HepG2 (cell line): ENCODE results near the gene CDRT15. TPM values are rescaled to one million over a fixed set of nuclear protein-coding genes. Genes with fewer than 3 reads are reported as not detected.

Source experiments
- ATAC-seq: fragments of 200-7000 bp; cut with Tn5 transposase; 3 replicates; pipeline ENCODE4 v1.9.1; 2020; ENCODE audit warnings: mild to moderate bottlenecking, moderate library complexity
- BruUV-seq: library from RNA; stranded (reverse); fragments of 400-500 nt; replicated peaks from 2 replicates; lab custom pipeline; 2021; lab: Mats Ljungman, UMichigan
- CTCF ChIA-PET: fragments of 300-600 bp; formaldehyde crosslinking; extraction: SDS; loops from one replicate; lab custom pipeline; 2021; ENCODE audit warnings: low total read pairs, inconsistent platforms, low intra/inter-chr PET ratio; lab: Yijun Ruan, JAX
- POLR2A ChIA-PET: fragments of 350-600 bp; sonication (Branson Sonifier 250); formaldehyde crosslinking; loops from one replicate; lab custom pipeline; 2020; ENCODE audit warnings: antibody characterized with exemption, inconsistent platforms; lab: Yijun Ruan, JAX
- DNase-seq: peaks from one replicate; pipeline ENCODE4 v3.0.0-alpha.2; 2015; ENCODE audit warnings: low spot score
- FAIRE-seq: peaks from 3 replicates; lab custom pipeline; 2011; peaks lifted over from hg19 to GRCh38; lab: Jason Lieb, UNC
- H2AFZ ChIP-seq: one replicate; pipeline ENCODE4 v1.6.1; 2011; ENCODE audit warnings: low read length, inconsistent platforms
- H3K27ac ChIP-seq: fragments of 300-600 bp; 3 replicates; pipeline ENCODE4 v1.8.0; 2011; ENCODE audit warnings: mixed run types, mild to moderate bottlenecking, mixed read lengths, low read length, inconsistent platforms; ENCODE audit not compliant: insufficient read depth; ENCODE audit errors: extremely low read length
- H3K27me3 ChIP-seq, 2 experiments: fragments of 200-600 bp in 1 of 2; 2 replicates in 1 of 2; 3 replicates in 1 of 2; pipeline versions ENCODE4 v1.6.0 to v1.8.0; 2011; ENCODE audit warnings: low read length in 2 of 2, mild to moderate bottlenecking in 2 of 2, moderate library complexity in 2 of 2, inconsistent platforms in 1 of 2; ENCODE audit not compliant: insufficient read depth in 2 of 2, control insufficient read depth in 1 of 2
- H3K36me3 ChIP-seq, 2 experiments: fragments of 200-600 bp in 1 of 2; replicated peaks in 1 of 2; 2 replicates in 1 of 2; 3 replicates in 1 of 2; pipeline versions ENCODE4 v1.5.1 to v1.8.0; 2011; ENCODE audit warnings: low read length in 2 of 2, inconsistent platforms in 1 of 2; ENCODE audit not compliant: insufficient read depth in 2 of 2, control insufficient read depth in 1 of 2
- H3K4me1 ChIP-seq: 2 replicates; pipeline ENCODE4 v1.5.1; 2012; ENCODE audit warnings: low read length, inconsistent platforms; ENCODE audit not compliant: insufficient read depth
- H3K4me2 ChIP-seq: 2 replicates; pipeline ENCODE4 v1.6.0; 2011; ENCODE audit warnings: low read depth, low read length, inconsistent platforms
- H3K4me3 ChIP-seq, 3 experiments: fragments of 200-600 bp in 1 of 3; sonication (generic), shearing (Covaris generic) in 1 of 3; replicated peaks in 1 of 3; 2 replicates each; pipeline ENCODE4 v1.5.1; 2011 to 2016; ENCODE audit warnings: low read length in 3 of 3, inconsistent platforms in 2 of 3, low read depth in 2 of 3, mild to moderate bottlenecking in 2 of 3, control low read depth in 1 of 3, mixed read lengths in 1 of 3; ENCODE audit not compliant: insufficient read depth in 1 of 3
- H3K79me2 ChIP-seq: one replicate; pipeline ENCODE4 v1.6.1; 2011; ENCODE audit warnings: low read length, inconsistent platforms; ENCODE audit not compliant: insufficient read depth
- H3K9ac ChIP-seq: 2 replicates; pipeline ENCODE4 v1.6.0; 2011; ENCODE audit warnings: mild to moderate bottlenecking, low read depth, low read length, inconsistent platforms; ENCODE audit not compliant: insufficient read depth
- H3K9me3 ChIP-seq: 2 replicates; pipeline ENCODE4 v1.5.1; 2012; ENCODE audit warnings: mild to moderate bottlenecking, low read length
- H4K20me1 ChIP-seq: 2 replicates; pipeline ENCODE4 v1.6.0; 2011; ENCODE audit warnings: inconsistent platforms, mild to moderate bottlenecking, low read length, moderate library complexity; ENCODE audit not compliant: insufficient read depth
- ARNTL ChIP-seq: sonication (generic); formaldehyde crosslinking; IDR thresholded peaks from 2 replicates; pipeline ENCODE4 v1.4.0; 2020; ENCODE audit warnings: mild to moderate bottlenecking, missing genetic modification reagents
- ASH2L ChIP-seq: fragments of 300-600, 200-600 bp; sonication (generic); IDR thresholded peaks from 2 replicates; pipeline ENCODE4 v1.7.0; 2017; ENCODE audit warnings: low read depth, mild to moderate bottlenecking, moderate library complexity, mixed read lengths, low read length; ENCODE audit not compliant: insufficient read length
- BATF2 ChIP-seq: sonication (generic); formaldehyde crosslinking; IDR thresholded peaks from 2 replicates; pipeline ENCODE4 v1.8.0; 2022; ENCODE audit warnings: mild to moderate bottlenecking, missing genetic modification reagents, moderate library complexity
- CHCHD3 ChIP-seq: sonication (generic); formaldehyde crosslinking; IDR thresholded peaks from 2 replicates; pipeline ENCODE4 v1.8.0; 2022; ENCODE audit warnings: mild to moderate bottlenecking, missing genetic modification reagents, moderate library complexity
- PRMT3 ChIP-seq: sonication (generic); formaldehyde crosslinking; IDR thresholded peaks from 2 replicates; pipeline ENCODE4 v1.8.1; 2022; ENCODE audit warnings: low read depth, mild to moderate bottlenecking, moderate library complexity, missing genetic modification reagents, borderline replicate concordance
- SOX5 ChIP-seq: IDR thresholded peaks from 2 replicates; pipeline ENCODE4 v1.6.1; 2016; ENCODE audit warnings: borderline replicate concordance
- TBP ChIP-seq: sonication (generic); formaldehyde crosslinking; IDR thresholded peaks from 2 replicates; pipeline ENCODE4 v1.5.0; 2020; ENCODE audit warnings: missing genetic modification reagents
- TRAFD1 ChIP-seq: sonication (generic); formaldehyde crosslinking; IDR thresholded peaks from 2 replicates; pipeline ENCODE4 v1.5.1; 2020; ENCODE audit warnings: missing genetic modification reagents, mild to moderate bottlenecking, borderline replicate concordance
- XBP1 ChIP-seq: sonication (generic); formaldehyde crosslinking; IDR thresholded peaks from 2 replicates; pipeline ENCODE4 v1.5.0; 2020; ENCODE audit warnings: missing genetic modification reagents
- ZFAT ChIP-seq: sonication (generic); formaldehyde crosslinking; conservative IDR thresholded peaks from 2 replicates; pipeline ENCODE4 v1.8.1; 2023; ENCODE audit warnings: missing genetic modification reagents, inconsistent platforms
- ZFY ChIP-seq: sonication (generic); formaldehyde crosslinking; IDR thresholded peaks from 2 replicates; pipeline ENCODE4 v1.4.0; 2020; ENCODE audit warnings: missing genetic modification reagents
- ZNF205 ChIP-seq: IDR thresholded peaks from 2 replicates; pipeline ENCODE4 v1.6.1; 2018; ENCODE audit warnings: missing biosample characterization, missing genetic modification reagents
- ZNF230 ChIP-seq: sonication (generic); formaldehyde crosslinking; IDR thresholded peaks from 2 replicates; pipeline ENCODE4 v1.4.0; 2020; ENCODE audit warnings: mild to moderate bottlenecking, missing genetic modification reagents
- ZNF33A ChIP-seq: sonication (generic); formaldehyde crosslinking; IDR thresholded peaks from 2 replicates; pipeline ENCODE4 v1.5.1; 2020; ENCODE audit warnings: missing genetic modification reagents, mild to moderate bottlenecking, moderate library complexity, borderline replicate concordance
- ZNF460 ChIP-seq: sonication (generic); formaldehyde crosslinking; IDR thresholded peaks from 2 replicates; pipeline ENCODE4 v1.5.1; 2020; ENCODE audit warnings: missing genetic modification reagents, mild to moderate bottlenecking, borderline replicate concordance
- ZNF557 ChIP-seq: sonication (generic); formaldehyde crosslinking; IDR thresholded peaks from 2 replicates; pipeline ENCODE4 v1.4.0; 2020; ENCODE audit warnings: missing genetic modification reagents
- ZNF616 ChIP-seq: sonication (generic); formaldehyde crosslinking; IDR thresholded peaks from 2 replicates; pipeline ENCODE4 v1.5.0; 2020; ENCODE audit warnings: low read depth, mild to moderate bottlenecking, missing genetic modification reagents
- WGBS: methylation state at CpG from one replicate; pipeline ENCODE4 v1.1.6; 2017; ENCODE audit warnings: low lambda C conversion rate; 5-methylcytosine and 5-hydroxymethylcytosine counted together
- in situ Hi-C: cut with HindIII; loops from 2 replicates; pipeline ENCODE4 v1.10.0; 2017; ENCODE audit warnings: low pct_unique_long_range_greater_than_20kb; ENCODE audit not compliant: extremely low pct_ligation_motif_present
- intact Hi-C: fragments of 100-400 bp; cut with micrococcal nuclease; formaldehyde crosslinking; loops from one replicate; pipeline ENCODE4 v1.10.0; 2022; ENCODE audit not compliant: unreplicated experiment
- polyA plus RNA-seq, 8 experiments: library from polyadenylated mRNA; depleted of rRNA in 3 of 8; stranded (reverse) in 7 of 8; unstranded in 1 of 8; fragments of >200 nt; fragmentation: Illumina TruSeq in 4 of 8; extraction: Trizol in 4 of 8; gene quantifications; 2 replicates each; pipeline versions ENCODE4 v1.2.1 to v1.2.3, GENCODE V29; 2011 to 2016; ENCODE audit warnings: low read depth in 4 of 8, missing spikeins in 1 of 8, mixed read lengths in 1 of 8; ENCODE audit not compliant: insufficient read depth in 1 of 8
- total RNA-seq, 5 experiments: library from RNA; depleted of rRNA; stranded (reverse); fragments of >200 nt; fragmentation: Illumina TruSeq; extraction: Trizol; gene quantifications; 2 replicates each; pipeline ENCODE4 v1.2.3, GENCODE V29; 2016; ENCODE audit warnings: low read depth in 1 of 5

CDRT15 gene
- total and polyA plus RNA-seq, 2 of the 13 experiments (the other 11 are each of a cell fraction or from before 2014, with no cell fraction given), result not detected

GRCh38 chr17:14261406-14261805 is 24.7 kb upstream of the CDRT15 start:
- Histone ChIP-seq H3K4me3 (no peak overlapping the region), H2AFZ (no peak overlapping the region), H3K9ac (no peak overlapping the region), H4K20me1 (no peaks in the 10 kb centered on the region), H3K36me3 (no peaks in the 10 kb centered on the region), H3K4me1 (no peaks in the 10 kb centered on the region), H3K27me3 (peaks cover 0 to 30% of the 10 kb centered on the region in 2 experiments; a peak in 2 of 5 replicates), H3K9me3 (no peaks in the 10 kb centered on the region), H3K27ac (no peak overlapping the region), H3K79me2 (no peaks in the 10 kb centered on the region), H3K4me2 (no peak overlapping the region)
- WGBS, result 28% methylated on average over 5 of the region's 5 CpGs
- in situ Hi-C loops (loop anchor here (25.0 kb wide), 1 partner anchor 676 kb away; no protein-coding TSS in a partner anchor), intact Hi-C loops (no loop called here)
- FAIRE-seq (no peak), DNase-seq (no peak), ATAC-seq (no peak)
- TF ChIP-seq ZNF616 (CRISPR knock-in tag), result no peak
- TF ChIP-seq ARNTL (CRISPR knock-in tag), result no peak
- TF ChIP-seq TRAFD1 (CRISPR knock-in tag), result no peak
- TF ChIP-seq ZNF230, result no peak
- no peak for TF ChIP-seq ZNF205 (CRISPR knock-in tag)
- no peak for TF ChIP-seq PRMT3 (CRISPR knock-in tag)
- TF ChIP-seq ZNF33A (CRISPR knock-in tag), result no peak
- TF ChIP-seq XBP1 (CRISPR knock-in tag), result no peak
- no peak for TF ChIP-seq ZNF460 (CRISPR knock-in tag)
- no peak for TF ChIP-seq ASH2L
- no peak for TF ChIP-seq TBP (CRISPR knock-in tag)
- TF ChIP-seq BATF2 (CRISPR knock-in tag), result no peak
- no peak for TF ChIP-seq CHCHD3 (CRISPR knock-in tag)
- no peak for TF ChIP-seq SOX5 (CRISPR knock-in tag)
- TF ChIP-seq ZNF557 (CRISPR knock-in tag), result no peak
- TF ChIP-seq ZFAT (CRISPR knock-in tag), result no peak
- no peak for TF ChIP-seq ZFY
- ChIA-PET CTCF (no interaction called here), POLR2A (no interaction called here)
- no TSS peak for BruUV-seq
